HG02885 (cell line): Measurements from ENCODE around the gene ZIC4.

Experiments
- ATAC-seq: cut with Tn5 transposase; IDR thresholded peaks from one replicate; pipeline ENCODE4 v1.9.1; 2021; ENCODE audit warnings: mild to moderate bottlenecking; ENCODE audit not compliant: unreplicated experiment, poor library complexity

The ZIC4 gene

DNA sequence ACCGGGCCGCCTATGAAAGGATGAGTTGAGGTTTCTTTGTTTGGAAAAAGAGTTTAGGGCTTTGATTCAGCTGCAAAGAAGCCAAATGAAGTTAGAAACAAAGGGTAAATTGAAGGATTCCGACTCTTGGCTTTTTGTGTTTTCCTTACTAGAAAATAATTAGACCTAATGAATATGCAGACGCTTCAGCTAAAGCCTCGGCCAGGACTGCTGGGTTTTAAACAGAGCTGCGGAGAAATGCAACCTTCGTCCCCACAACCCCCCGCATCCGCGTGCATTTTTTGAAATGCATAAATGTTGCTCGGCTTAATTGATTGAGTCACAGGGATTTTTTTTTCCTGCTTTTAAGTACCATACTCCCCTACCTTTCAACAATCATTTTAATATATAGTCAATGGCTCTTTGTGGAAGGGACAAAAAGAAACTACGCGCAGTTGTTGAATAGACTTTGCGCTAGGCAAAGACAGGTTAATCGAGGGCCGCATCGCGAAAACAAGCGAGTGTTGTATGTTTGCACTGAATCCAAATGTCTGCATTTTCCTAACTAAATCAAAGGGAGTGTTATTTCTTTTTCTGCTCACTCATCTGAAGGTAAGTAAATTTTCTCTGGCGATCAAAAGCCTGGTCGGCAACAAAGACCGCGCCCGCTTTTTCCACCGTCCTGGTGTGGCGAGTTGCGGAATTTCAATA lies 1.3 kb upstream of the ZIC4 start:
- no peak for ATAC-seq

DNA sequence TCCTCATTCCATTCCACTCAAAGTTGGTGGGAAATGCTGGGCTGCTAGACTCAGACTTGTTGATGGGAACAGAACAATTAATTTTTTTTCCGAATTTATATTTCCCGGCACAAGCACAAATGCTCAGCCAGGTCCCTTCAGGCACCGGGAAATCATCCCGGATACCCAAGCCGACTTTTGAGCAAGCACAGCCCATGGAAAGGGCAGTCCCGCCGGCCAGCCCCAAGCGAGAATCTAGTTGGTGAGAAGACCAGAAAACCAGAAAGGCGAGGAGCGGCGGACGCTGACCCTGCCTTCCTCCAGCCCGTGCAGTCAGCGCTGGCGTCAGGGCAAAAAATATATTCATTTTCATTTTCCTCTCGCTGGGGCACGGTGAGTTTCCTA lies 763 bp upstream of the ZIC4 start:
- ATAC-seq: no peak

DNA sequence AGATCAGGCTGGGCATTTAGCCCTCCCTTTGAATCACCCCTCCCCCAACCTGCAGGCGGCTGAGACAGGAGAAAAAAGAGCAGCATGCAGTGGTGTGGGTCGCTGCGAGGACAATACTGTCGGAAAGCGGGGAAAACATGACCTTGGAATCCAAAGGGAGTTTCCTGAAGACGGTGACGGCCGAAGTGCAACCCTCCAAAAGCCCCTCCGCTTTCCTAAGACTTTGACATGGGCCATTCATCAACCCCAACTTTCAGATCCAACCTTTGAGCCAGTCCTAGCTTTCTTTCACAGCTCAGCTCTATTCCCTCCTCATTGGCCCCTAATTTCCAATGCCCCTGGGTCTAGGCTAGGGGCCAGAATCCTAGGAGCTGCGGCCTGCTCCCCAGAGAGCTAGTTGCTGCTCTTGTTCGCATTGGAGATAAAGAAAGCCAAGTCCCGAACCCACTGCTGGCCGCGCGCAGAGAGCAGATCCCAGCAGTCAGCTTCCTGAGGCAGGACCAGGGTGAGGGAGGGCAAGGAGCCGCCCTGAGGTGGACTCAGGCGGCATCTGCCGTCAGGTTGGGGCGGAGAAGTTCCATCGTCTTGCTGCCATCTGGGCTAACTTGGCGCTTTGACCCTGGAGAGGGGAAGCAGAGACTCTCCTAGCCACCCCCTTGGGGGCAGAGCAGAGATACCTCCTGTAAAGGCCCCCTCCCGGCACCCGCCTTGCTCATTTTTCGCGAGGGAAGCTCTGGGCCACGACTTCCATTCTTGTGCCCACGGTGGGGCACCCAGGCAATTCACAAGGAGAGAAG lies 914 bp downstream of the ZIC4 start:
- no peak for ATAC-seq

DNA sequence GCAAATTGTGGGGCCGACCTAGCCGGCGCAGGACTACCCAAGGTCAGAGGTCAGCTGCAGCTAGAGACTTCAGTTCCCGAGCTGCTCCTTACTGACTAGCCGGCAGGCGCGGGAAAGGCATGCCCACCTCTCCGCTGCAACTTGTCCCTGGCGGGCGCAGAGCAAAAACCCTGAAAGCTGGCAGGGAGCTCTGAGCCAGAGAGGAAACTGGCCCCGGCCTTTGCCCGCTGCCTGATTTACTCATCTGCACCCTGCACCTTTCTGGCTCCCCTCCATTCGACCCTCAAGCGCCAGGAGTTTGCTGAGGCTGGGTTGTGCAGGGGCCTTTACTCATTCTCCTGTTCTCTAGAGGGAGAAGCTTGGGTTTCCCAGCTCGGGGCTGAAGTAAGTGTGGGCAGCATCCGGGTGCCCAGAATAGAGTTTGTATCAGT lies 1.5 kb downstream of the ZIC4 start:
- ATAC-seq: no peak

DNA sequence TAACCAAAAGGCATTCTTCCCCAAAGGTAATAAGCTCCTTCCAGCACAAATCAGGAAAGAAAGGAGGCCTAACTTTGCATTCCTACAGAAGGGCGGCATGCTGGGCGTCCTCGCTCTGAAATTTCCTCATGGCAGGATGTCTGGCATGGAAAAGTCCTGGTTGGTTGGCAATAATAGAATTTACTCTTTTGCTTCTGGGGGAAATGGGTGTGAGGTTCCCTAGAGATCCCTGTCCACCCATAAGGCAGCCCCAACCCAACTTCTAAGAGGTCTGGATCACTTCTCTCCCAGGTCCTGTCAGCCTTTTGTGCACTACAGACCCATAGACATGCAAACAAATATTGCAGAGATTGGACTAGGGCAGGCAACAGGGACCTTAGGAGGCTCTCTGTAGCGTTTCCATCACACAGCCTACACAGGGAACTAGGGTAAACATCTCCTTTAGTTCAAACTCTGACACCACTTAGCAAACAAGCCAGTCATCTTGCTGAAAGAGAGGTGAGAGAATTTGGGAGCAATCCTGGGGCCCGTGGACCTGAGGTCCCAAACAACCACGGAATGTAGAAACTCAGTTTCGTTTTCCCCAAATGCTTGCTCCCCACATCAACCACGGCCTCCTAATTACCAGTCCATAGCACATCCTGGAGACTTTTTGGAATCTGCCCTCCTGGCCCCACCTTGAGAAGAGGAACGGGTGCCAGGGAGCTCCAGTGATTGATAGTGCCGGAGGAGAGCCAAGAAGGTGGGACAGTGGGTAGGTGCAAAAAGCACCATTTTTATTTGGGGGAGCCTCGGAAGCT lies 2.1 kb downstream of the ZIC4 start:
- no peak for ATAC-seq

DNA sequence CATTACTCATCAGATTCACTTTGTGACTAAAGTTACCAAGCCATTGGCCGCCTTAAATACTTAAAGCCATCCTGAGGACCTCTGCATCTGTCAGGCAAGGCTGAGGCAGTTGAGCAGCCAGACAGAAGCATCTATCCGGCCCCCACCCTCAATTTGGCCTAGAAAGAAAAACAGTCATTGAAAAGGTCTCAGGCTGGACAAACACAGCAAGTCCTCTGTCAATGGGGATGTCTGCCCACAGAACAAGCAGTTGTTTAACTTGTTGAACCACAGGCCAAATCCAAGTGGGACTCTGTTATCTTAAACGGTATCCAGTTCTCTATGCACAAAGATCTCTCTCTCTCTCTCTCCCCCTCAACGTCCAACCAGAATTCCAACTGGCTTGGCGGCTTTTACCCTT lies 2.8 kb downstream of the ZIC4 start:
- ATAC-seq: no peak

DNA sequence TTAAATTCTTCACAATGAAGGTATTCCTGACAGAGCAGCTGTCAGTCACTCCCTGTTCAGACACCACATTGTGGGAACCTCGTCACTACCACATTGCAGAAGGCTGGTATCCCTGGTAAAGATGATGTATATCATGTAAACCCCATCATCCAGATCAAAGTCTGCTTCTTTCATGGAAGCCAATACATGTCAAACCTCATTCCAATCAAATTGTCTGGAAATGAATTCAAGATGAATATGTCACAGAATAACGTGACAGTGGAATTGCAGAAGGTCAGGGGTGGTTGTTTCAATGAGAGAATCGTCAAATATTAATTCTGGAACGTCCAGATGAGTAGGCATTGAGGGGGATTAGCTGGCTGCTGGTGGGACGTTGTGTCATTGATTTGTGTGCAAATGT lies 4.2 kb downstream of the ZIC4 start:
- no peak for ATAC-seq

DNA sequence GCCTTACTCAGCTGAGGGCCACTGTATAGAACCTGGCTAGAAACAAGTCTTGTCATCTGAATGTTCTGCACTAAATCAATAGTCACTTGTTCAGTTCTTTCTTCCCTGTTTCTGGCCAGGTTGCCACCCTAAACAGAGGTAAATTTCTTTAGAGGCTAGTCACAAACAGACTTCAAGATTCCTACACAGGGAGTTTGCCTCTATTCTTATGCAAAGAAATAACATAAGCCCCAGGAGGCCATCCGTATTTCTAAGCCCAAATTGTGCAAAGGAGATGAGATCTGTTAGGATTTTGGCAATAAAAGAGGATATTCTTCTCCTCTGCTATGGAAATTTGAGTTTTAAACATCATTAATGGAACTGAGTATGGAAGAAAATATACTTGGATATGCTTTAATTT lies 4.9 kb downstream of the ZIC4 start:
- ATAC-seq: no peak

DNA sequence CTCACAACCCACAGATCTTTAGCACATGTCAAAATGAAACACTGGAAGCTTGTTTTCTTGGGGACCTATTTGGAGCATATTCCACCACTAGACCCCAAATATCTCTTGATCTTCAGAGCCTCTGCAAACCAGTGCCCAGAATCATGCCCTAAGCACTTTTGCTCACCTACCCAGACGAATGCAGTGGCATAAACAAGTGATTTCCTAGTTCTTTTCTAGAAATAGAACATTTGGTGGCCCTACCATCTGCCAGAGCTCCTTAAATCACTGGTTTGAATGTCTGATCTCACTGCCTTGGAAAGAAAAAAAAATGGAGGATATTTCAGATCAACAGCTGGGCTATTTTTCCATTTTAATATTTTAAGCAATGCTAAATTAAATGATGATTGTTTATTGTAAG lies 5.3 kb downstream of the ZIC4 start:
- ATAC-seq: no peak

DNA sequence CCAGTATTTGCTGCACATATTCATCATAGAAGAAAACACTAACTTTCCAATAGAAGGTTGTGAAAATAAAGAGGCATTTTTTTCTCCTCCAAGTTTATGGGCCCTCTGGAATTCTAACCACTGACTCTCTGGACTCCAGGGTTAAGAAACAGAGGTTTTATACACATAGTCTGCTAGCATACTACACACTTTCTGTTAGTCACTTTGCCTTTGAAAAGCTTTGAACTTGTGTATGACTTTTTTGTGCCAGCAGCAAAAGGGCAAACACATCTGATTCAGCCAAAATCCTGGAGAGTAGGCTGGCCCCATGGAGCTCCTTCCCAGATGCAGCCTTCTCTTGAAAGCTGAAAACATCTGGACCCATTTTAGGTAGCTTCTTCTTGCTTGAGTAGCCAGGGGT lies 6.2 kb downstream of the ZIC4 start:
- ATAC-seq: no peak

DNA sequence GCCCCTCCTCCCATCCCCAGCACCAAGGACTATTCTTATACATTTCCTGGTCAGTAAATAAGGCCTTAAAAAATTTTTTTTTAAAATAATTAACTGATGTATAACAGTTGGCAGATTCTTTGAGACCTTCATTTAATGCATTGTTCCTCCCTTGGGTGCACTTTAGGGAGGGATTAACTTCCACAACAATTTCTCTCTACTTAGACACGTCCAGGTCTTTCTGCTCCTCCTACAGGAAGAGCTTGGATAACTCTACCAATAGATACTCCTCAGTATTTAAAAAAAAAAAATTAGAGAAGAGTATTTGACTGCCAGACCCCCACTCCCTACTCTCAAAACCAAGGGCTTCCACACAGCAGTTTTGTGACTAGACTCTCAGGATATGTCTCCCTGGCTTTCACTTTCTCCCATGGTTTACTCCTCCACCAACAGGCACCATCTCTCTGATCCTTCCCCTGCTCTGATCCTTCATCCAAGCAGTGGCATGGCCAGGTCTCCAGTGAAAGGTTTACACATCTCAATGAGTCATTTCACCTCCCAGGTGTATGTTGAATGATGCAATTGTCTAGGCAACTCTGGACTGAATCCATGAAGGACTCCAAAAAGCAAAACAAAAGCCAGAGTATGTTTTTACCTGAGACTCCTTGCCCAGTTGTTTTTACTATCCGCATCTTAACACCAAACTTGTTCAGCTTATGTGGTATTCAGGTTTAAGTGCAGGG lies 7.4 kb downstream of the ZIC4 start:
- no peak for ATAC-seq

DNA sequence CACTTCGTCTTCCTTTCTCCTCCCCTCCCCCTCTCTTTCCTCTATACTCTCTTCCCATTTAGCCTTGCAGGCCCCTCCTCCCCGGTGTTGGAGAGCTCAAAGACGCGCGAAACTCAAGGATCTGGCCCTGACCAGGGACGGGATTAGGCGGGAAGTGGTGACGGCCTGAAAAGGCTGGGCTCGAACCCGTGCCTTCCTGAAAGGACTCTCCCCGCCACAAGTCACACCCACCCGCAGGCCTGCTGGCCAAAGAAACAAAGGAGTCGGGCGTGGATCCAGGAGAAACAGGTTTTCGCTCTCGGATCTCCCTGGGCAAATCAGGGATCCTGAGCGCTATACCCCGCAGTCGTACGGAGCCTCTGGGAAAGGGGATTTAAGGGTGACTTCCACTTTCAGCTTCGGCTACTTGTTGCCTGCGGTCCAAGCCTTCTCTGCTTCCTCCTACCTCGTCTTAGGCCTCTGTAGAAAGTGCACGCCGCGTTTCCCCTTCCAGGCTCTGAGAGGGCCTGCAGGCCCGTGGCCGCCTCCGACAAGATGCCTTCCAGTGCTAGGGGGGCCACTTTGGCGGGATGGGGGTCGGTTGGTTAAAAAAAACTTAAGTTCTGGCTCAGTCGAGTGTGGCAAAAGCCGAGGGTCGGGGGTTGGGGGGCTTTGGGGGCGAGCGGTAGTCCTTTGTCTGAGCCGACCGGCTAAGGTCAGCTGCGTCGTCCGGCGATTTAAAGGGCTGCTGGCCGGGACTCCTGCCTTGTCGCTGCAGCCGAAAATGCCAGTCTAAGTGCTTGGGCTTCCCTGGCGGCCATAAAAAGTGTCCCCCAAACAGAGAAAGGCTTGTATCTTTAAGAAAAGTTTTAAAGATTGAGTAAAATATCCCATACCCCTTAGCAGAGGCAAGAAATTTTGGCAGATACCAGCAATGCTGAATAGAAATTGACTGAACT lies 8.2 kb downstream of the ZIC4 start:
- ATAC-seq: no peak

DNA sequence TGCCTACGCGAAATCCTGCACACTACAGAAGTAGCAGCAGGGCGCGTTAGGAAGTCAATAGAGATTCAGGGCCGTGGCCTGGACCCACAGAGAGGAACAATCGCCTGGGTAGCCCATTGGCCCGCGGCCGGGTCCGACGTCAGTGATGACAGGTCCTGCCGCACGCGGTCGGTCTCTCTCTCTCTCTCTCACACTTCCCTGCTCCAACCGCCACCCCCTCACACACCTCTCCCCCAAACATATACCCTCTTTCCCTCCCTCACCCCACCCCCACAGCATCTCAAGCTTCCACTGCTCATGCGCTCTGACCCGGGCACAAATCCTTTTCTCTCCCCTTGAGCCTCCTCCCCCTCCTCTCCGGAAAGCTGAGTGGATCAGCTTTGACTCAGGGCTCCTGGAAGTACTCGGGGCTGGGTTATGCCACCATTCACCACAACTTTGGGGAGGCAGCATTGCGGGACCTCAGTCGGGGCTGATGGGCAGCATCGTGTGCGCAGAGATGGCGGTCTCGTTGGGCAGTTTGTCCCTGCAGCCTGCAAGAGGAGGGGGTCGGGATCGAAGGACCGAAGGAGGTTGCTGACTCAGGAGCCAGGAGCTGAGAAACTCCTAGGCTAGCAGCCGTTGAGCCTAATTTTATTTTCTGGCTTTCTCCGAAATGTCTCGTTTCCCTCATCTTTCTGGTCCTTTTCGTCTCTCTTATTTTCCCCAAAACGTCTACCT lies 9.0 kb downstream of the ZIC4 start:
- ATAC-seq: no peak

DNA sequence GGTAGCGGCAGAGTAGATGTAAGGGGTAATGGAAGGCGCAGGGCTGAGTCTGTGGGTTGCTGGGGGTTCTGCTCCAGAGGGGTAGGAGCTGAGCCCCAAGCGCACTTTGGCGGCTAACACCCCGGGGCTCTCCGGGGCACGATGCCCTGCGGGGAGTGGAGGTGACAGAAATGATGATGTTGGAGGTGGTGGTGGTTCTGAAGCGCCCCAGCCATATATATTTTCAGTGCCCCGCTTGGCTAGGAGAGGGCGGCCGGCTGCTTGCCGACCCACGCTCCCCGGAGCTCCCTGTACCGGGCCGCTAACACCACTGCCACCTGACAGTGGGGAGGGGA lies 9.7 kb downstream of the ZIC4 start:
- no peak for ATAC-seq

DNA sequence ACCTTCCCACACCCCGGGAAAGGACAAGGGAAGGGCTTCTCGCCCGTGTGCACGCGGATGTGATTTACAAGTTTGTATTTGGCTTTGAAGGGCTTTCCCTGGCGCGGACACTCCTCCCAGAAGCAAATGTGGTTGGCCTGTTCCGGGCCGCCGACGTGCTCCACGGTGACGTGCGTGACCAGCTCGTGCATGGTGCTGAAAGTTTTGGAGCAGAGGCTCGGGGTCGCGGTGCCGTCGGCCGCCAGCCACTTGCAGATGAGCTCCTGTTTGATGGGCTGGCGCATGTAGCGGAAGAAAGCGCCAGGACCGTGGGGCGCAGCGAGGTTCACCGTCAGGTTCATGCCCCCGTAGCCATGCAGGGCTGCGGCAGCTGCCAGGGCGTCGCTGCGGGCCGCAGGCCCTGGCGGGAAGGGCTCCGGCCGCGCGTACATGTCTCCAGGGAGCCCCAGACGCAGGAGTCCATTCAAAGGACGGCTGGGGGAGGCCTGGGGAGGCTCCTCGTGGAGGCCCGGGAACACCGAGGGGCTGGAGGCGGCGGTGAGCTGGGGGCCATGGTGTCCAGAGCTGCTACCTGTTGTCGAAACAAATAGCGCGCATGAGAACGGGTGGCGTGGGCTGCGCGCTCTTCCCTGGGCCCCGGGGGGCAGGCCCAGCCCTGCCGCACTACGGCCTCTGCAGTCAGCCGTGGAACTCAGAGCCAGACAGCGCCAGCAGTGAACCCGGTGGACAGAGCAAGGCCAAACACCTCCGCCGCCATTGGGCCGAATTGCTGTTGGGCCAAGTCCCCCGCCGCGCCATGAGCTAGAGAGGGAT lies 10.2 kb downstream of the ZIC4 start:
- no peak for ATAC-seq

DNA sequence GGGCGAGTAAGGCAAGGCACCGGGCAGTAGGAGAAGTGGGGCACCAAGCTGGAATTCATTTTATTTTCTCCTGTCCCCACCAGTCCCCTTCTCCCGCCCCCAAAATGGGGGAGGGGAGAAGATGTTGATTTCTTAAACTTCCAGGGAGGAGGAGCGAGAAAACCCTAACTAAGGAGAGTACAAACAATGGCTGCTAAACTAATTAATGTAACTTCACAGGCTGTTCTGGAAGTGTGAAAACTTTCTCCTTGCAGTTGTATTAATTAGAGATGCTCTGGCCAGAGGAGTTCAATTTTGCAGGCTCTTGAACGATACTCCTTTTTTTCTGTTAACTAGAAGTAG lies 11.5 kb downstream of the ZIC4 start:
- no peak for ATAC-seq

DNA sequence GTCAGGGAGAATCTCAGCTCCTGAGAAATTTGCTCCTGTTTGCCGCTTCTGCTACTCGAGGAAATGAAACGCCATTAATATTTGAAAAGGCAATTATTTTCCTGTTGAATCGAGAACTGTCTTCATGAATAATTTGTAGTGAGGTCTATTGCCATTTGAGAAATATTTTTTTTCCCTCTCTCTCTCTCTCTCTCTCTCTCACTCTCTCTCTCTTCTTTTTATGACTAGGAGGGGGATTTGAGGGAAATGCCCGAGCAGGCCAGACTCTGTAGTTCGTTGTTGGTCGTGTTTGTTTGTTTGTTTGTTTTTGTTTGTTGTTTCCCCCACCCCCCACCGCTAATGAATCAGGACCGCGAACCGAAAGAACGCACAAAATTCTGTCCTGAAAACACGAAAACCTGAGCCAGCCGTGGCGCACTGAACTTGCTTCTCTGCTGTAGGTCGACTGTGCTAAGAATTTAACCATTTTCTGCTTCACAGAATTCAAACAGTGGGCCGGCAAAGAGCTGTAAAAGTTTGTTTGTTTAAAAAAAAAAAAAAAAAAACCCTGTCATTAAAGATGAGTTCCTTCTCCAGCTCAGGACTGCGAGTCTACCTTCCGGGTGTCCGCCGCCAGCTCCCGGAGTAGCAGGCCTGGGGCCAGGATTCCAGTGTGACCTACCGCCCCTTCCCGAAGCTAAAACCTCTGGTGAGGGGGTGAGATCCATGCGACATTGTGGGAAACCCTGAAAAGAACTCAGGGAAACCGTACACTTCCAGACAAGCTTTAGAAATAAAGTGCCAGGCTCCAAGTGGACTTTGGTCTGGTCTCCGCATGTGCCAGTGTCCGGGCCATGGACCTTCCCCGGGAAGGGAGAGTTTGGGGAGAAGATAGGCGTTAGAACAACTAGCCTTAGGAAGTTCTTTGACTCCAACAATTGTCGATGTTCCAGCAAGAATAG lies 12.1 kb downstream of the ZIC4 start:
- ATAC-seq: no peak
